ENCODE results near the gene AKR1B1.

DNA sequence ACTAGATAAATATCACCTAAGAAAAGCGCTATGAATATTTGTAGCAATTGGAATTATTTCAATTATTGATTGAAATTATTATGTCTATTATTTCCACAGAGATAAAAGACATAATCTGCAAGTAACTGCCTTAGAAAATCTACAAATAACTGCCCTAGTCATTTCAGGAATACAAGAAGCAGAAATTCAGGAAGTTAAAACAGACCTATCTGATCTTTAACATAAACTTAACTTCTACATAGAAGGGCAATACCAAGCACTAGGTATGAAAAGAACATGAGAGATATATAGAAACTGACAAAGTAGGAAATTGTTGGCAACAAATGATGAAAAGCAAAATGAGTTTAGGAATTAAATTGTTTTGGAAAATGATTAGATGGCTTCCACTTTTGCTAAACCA is 36.6 kb upstream of the AKR1B1 start:
- TF ChIP-seq, protein P1, sequence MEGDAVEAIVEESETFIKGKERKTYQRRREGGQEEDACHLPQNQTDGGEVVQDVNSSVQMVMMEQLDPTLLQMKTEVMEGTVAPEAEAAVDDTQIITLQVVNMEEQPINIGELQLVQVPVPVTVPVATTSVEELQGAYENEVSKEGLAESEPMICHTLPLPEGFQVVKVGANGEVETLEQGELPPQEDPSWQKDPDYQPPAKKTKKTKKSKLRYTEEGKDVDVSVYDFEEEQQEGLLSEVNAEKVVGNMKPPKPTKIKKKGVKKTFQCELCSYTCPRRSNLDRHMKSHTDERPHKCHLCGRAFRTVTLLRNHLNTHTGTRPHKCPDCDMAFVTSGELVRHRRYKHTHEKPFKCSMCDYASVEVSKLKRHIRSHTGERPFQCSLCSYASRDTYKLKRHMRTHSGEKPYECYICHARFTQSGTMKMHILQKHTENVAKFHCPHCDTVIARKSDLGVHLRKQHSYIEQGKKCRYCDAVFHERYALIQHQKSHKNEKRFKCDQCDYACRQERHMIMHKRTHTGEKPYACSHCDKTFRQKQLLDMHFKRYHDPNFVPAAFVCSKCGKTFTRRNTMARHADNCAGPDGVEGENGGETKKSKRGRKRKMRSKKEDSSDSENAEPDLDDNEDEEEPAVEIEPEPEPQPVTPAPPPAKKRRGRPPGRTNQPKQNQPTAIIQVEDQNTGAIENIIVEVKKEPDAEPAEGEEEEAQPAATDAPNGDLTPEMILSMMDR (conservative IDR thresholded peaks at IDR 0.05; ENCODE audit: low read depth, low read length): no peak
- TF ChIP-seq EZH2 (IDR thresholded peaks at IDR 0.05; ENCODE audit: borderline replicate concordance, low read depth, low read length, poor library complexity, severe bottlenecking): no peak
